ENCODE results near the gene GSK3B.
"Not testable (repeated sequence)": the region's sequence is repeated elsewhere in the genome, so short reads cannot be mapped to it uniquely, and the experiment has no call there.

GSK3B gene

DNA sequence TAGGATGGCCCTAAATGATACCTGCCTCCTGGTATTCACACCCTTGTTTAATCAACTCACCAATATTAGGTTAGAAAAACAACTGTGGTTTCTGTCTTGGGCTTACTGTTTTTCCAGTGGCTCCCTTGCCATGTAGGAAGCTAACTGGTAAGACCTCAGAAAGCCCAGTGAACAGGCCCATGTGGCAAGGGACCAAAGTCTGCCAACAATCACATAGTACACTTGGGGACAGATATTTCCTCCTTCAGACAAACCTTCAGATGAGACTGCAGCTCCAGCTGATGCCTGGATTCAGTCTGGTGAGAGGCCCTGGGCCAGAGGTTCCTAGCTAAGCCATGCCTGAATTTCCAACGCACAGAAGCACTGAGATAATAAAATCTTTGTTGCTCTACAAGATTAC lies 96.1 kb downstream of the GSK3B start:
- DNase-seq = no peak

DNA sequence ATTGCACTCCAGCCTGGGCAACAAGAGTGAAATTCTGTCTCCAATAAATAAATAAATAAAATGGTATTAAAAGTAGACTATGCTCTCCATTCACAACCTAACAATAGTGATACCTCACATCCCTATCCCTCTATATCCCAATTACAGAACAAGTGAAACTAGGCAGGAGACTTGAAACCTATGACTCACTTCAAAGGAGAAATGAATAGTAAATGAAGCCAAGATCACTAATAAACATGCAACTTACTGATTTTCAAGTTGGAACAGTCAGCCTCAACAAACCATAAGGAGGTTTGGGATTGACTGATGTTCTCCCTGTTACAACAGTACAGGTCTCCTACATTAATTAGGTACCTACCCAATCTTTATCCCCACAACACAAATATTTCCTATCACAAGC lies 103.4 kb downstream of the GSK3B start:
- no peak for DNase-seq

DNA sequence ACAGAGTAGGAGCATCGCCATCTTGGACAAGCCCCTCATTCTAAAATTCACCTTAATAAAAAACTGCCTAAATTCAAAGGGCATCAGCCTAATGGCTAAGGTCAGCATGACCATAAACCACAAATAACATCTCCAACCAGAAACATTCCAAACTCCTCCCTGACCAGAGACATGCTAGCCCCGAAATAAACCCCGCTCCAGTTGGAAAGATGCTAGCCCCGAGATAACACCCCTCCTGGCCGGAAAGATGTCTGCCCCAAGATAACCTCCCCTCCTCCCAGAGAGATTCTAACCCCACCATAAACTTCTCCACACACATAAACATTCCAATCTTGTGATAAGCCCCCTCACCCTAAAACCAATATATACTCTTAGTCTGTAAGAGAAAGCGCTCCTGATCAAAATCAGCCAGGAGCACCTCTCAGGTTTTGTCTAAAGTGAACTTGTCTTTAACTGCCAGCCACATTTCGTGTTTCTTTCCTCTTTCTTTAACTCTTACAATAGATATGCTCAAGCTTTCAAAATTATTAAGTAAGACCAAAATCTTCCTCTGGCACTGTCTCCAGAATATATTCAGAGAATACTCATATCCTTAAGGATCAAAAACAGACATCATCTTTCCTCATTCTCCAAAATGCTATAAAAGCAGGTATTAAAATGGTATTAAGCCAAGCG lies 104.1 kb downstream of the GSK3B start:
- no peak for DNase-seq

DNA sequence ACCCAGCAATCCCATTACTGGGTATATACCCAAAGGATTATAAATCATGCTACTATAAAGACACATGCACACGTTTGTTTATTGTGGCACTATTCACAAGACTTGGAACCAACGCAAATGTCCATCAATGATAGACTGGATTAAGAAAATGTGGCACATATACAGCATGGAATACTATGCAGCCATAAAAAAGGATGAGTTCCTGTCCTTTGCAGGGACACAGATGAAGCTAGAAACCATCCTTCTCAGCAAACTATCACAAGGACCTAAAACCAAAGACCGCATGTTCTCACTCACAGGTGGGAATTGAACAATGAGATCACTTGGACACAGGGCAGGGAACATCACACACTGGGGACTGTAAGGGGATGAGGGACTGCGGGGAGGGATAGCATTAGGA lies 107.4 kb downstream of the GSK3B start:
- DNase-seq = not testable (repeated sequence)

DNA sequence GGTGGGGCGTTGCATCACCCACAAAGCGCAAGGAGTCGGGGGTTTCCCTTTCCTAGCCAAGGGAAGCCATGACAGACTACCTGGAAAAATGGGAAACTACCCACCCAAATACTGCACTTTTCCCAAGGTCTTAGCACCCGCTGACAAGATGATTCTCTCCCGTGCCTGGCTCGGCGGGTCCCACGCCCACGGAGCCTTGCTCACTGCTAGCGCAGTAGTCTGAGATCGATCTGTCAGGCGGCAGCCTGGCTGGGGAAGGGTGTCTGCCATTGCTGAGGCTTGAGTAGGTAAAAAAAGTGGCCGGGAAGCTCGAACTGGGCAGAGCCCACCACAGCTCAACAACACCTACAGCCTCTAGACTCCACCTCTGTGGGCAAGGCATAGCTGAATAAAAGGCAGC lies 112.9 kb downstream of the GSK3B start:
- DNase-seq = no peak

DNA sequence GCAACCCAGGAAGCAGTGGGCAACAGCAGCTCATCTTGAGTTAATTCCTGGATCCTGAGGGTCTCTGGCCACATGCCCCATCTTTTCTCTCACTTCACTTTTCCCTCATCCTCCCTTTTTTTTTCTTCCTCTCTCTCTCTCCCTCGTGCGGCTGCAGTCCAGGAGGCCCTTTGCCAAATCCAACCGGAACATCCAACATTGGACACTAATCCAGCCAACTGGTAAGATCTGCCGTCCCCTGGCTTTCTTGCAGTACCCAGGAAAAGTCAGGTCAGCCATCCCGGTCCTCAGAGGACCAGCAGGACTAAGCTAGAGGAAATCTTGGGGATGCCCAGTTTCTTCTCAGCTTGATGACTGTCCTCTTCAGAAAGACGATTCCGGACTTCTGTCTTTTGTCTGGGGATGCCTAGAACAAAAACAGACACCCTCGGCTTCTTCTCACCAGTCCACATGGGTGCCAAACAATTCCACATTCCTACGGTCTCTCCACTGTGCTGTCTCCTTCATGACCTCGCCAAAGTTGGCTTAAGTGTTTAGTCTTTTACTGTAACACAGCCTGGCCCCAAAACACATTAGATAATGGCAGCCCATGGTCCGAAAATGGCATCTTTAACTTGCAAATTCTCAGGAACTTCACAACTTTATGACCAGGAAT lies 115.6 kb downstream of the GSK3B start:
- DNase-seq = no peak

DNA sequence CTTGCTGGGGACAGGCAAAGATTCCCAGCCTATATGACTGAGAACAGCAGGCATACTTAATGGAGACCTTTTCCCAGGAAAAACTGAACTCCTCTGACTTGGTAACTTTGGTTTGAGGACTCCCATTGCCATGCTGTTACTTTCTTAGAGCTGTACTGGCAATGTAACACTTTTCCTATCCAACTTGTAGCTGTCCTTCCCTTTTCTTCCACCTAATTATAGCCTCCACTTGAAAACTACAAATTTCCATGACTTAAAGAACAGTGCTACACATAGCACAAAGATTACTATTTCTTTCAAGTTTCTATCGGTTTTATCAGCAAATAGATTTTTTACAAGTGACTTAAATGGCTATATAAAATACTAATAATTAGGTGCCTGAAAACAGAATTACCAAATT lies 116.9 kb downstream of the GSK3B start:
- no peak for DNase-seq

DNA sequence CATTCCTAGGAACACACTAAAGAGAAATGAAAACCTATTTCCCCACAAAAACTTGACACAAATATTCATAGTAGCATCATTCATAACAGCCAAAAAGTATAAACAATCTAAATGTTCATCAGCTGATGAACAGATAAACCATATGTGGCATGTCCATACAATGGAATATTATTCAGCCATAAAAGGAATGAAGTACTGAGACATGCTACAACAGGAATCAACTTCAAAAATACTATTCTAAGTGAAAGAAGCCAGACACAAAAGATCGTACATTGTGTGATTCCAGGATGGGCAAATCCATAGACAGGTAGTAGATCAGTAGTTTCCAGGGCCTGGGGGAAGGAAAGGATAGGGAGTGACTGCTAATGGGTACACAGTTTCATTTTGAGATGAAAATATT lies 118.0 kb downstream of the GSK3B start:
- no peak for DNase-seq

DNA sequence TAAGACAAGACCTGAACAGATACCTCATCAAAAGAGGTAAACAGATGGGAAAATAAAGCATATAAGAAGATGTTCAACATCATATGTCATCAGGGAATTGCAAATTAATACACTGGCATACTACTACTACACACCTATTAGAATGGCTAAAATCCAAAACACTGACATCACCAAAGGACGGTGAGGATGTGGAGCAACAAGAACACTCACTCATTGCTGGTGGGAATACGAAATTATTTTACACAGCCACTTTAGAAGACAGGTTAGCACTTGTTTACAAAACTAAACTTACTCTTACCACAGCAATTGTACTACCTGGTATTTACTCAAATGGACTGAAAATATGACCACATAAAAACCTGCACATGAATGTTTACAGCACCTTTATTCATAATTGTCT lies 119.6 kb downstream of the GSK3B start:
- no peak for DNase-seq

DNA sequence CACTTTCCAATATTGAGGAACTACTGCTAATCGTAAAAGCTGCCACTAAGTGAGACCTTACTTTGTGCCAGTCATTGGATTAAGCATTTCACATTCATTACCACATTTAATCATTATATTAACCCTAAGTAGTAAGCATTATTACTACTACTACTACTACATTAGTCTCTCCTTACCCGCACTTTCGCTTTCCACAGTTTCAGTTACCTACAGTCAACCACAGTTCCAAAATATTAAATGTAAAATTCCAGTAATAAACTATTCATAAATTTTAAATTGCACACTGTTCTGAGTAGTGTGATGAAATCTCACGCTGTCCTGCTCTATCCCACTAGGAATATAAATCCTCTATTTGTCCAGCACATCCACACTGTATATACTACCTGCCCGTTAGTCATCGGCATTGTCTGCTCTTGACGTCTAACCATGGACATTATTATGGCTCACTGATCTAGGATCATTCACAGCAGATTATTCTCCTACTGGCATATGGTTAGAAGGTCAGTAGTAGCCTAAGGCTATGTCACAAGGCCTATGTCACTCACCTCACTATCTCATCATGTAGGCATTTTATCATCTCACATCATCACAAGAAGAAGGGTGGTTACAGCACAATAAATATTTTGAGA lies 121.1 kb downstream of the GSK3B start:
- no peak for DNase-seq

DNA sequence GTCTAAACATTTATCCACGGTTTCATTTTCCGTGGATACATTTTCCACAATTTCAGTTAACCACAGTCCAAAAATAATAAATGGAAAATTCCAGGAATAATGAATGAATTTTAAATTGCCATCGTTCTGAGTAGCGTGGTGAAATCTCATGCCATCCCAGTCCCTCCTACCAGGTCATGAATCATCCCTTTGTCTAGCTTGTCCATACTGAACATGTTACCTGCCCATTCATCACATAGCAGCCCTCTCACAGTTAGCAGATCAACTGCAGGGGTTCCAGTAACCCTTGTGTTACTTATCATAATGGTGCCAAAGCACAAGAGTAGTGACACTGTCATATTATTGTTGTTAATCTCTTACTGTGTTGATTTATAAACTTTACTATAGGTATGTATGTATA lies 124.5 kb downstream of the GSK3B start:
- DNase-seq = no peak

DNA sequence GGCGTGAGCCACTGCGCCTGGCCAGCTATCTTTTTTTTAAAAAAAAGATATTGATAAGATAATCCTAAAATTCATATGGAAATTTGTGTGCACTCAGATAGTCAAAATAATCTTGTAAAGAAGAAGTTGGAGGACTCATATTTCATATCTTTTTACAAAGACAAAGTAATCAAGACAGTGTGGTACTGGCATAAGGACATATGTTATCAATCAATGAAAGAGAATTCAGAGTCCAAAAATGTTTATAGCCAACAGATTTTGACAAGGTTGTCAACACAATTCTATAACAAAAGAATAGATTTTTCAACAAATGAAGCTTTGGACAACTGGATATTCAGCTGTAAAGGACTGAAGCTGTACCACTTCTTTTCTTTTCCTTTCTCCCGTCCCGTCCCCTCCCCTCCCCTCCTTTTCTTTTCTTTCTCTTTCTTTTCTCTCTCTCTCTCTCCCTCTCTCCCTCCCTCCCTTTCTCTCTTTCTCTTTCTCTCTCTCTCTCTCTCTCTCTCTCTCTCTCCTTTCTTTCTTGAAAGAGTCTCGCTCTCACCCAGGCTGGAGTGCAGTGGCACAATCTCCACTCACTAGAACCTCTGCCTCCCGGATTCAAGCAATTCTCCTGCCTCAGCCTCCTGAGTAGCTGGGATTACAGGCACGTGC lies 126.8 kb downstream of the GSK3B start:
- DNase-seq = no peak

DNA sequence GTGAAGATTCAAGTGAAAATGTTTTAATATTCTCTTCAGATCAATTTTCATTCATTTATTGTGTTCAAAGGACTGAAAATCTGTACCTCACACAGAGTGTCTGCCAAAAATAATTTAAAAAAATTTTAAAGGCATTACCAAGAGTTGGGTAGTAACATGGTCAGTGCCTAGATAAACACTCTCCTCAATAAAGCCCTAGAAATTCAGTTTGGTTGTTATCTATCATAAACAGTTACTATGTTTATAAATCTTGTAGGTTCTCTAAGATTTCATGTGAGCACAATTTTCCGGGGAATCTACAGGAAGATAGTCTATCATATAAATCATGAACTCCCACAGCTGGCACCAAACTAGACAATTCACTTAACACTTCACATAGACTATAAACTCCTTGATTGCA lies 128.6 kb downstream of the GSK3B start:
- no peak for DNase-seq

DNA sequence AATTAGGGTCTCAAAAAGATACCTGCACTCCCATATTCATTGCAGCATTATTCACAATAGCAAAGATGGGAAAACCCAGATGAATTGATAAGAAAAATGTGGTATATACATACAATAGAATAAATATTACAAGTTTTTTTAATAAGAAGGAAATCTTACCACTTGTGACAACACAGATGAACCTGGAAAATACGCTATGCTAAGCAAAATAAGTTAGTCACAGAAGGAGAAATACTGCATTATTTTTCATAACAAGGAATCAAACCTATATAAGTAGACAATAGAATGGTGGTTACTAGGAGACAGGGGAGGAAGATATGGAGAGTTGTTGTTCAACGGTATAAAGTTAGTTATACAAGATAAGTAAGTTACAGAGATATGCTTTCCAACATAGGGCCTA lies 130.0 kb downstream of the GSK3B start:
- no peak for DNase-seq

DNA sequence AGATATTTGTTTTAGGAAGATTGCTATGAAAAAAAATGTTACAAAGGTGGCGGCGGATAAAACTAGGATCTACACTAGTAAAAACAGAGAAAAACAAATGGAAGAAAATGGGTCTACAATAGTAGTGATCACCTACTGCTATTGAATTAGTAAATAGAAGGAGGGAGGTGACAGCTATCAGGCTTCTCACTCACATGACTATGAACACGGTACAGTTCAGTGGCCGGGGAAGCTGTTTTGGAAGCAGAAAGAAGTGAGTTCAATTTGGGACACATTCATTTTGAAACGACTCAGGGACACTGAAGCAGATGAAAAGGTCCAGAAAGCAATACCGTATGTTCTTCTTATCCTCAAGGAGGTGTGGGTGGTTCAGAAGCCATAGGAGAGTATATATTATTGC lies 138.3 kb downstream of the GSK3B start:
- no peak for DNase-seq

DNA sequence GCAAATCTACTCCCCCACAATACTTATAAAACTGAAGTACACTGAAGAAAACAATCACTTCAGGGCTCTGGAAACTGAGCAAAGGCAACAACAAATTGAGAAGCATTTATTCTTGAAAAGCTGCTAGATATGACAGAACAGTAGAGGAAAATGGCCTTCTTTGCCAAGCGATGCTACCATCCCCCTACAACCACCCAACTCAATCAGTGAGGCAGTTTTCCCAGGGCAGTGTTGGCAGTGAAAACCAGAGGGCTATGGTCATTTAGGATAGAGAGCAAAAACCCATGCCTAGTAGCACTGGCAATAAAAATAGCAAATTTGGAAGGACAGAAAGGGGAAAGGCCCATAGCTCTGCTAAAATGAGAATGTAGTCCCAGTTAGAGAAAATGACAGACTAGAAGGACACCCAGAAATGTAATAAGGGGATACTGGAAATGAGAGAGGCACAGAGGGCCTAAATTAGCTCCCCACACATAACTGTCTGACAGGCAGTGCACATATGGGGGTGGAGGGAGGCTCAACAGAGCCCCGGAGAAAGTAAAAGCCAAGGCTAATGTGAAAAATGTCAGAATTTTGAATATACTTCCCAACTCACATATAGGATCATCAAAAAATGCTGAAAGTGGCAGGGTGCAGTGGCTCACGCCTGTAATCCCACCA lies 143.5 kb downstream of the GSK3B start:
- no peak for DNase-seq

DNA sequence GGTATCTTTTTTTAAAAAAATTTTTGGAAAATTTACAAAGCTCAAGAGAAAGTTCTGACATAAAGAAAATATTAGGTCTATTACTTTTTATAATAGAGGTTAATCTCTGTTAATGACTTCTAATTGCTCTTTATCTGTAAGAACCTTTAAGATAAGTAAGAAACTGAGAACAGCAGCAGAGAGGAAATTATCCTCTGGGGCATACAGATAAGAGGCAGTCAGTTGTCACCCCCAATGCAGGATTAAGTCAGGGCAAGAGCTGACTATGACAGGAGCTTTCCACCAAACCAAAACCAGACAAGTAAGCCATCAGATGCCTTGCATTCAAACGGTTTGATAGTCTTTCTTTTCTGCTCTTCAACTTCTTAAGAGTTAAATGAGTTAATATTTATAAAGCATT lies 149.0 kb downstream of the GSK3B start:
- no peak for DNase-seq

DNA sequence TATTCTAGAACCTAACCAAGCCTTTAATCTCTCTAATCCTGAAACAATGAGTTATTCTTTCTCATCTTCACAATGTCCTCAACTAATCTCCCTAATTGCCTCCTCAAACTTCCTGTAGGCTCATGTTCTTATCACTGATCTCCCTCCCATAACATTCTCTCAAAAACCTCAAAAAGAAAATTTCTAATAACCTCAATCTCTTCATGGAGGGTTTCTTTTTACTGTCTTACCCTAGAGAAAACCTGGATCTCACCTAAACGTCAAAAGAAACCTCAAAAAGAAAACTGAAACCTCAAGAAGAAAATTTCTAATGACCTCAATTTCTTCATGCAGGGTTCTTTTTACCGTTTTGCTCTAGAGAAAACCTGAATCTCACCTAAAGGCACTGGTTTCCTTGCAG lies 150.2 kb downstream of the GSK3B start:
- DNase-seq = no peak

DNA sequence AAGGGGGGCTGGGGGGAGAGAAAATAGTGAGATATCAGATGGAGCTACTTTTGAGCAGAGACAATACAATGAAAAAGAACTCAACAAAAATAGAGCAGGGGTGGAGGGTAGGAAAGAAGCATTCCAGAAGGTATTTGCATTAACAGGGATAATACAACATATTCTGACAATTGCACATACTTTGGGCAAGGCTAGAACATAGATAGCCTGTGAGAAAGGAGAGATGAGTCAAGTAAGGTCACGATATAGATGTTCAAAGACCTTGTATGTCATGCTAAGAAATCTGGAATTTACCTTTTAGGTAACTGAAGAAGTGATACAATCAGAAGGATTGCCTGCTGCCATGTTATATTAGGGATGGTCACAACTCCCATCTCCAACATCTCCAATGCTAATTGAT lies 155.2 kb downstream of the GSK3B start:
- no peak for DNase-seq

DNA sequence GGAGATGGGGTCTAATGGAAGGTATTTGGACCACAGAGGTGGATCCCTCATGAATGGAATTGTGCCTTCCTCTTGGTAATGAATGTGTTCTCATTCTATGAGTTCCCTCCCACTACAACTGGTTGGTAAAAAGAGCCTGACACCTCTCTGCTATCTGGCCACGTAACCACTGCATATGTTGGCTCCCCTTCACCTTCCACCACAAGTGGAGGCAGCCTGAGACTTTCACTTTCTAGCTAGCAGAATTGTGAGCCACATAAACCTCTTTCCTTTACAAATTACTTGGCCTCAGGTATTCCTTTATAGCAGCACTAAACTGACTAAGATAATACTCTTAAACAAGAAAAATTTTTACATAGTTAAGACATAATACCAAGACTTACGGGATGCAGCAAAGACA lies 157.0 kb downstream of the GSK3B start:
- peak; percentile 3 to 54 for DNase-seq

DNA sequence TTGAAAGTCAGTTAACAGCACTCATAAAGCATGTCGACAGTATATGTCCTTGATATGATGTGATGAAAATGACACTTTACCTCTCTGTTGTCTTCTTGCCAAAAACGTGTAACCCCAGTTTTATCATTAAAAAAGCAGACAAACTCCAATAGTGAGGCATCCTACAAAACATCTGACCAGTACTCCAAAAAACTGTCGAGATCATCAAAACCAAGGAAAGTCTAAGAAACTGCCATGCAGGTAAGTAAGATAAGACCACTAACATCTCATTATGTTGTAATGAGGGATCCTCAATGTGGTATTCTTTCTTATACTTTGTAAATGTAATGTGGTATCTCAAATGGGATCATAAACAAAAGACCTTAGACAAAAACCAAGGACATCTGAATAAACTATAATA lies 160.0 kb downstream of the GSK3B start:
- no peak for DNase-seq

DNA sequence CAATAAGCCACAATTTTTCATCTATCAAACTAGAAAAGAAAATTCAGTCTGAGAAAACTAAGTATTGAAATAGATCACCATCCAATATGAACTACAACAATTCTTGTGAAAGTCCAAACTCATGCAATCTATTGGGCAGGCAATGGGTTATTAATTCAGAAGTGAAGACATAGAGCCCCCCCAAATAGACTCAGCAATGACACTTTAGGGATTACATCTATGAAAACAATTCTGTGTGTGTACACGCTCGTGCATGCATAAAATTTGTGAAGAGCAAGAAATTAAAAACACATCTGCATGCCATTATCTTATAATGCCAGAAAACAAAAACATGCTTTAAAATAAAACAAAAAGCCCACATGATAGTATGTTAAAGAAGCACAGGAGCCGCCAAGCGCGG lies 161.0 kb downstream of the GSK3B start:
- DNase-seq = no peak

DNA sequence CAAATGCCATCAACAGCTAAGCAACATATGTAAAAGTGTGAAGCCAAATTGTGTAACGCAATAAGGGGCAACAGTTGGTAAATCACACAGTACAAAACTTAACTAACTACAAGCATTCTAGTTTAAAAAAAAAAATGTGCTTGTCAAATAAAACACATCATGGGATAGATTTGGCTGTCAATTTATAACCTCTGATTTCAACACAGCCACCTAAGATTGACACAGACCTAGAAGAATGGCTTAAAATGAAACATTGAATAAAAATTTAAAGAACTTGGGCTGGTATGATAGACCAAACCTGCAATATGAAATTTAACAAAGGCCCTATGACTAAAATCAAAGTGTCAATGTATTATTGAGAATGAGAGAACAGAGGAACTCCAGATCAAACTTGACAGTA lies 164.0 kb downstream of the GSK3B start:
- no peak for DNase-seq

DNA sequence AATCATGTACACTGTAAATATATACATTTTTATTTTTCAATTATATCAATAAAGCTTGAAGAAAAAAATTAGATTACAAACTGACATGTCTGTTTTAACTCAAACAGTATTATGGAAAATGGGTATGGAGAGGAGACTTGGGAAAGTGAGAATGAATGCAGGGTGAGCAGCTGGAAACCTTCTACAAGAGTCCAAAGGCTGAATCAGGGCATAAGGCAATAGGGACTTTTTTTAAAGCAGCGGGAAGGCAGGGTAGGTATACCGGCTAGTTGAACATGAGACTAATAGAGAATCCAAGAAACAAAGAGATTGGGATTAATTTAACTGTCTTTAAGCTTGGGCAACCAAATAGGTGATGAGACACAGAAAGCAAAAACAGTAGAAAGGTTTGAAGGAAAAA lies 167.1 kb downstream of the GSK3B start:
- no peak for DNase-seq
